Sigmoid colon (tissue), 7 donors: ENCODE measurements around the gene FSTL4. TPM values are rescaled to one million over a fixed set of nuclear protein-coding genes. Genes with fewer than 3 reads are reported as not detected.

Experiments used
- DNase-seq: peaks from one replicate; pipeline ENCODE4 v3.0.0-alpha.2; 2019
- H3K27ac ChIP-seq, 4 donors: fragments of 200-600 bp; sonication (generic); one replicate each; pipeline ENCODE4 v1.5.1; 2016 to 2019; ENCODE audit warnings: mild to moderate bottlenecking in 1 of 4
- H3K27me3 ChIP-seq, 3 donors: fragments of 200-600 bp; sonication (generic); one replicate each; pipeline ENCODE4 v1.5.1; 2019; ENCODE audit warnings: mild to moderate bottlenecking in 1 of 3
- H3K36me3 ChIP-seq, 4 donors: fragments of 200-600 bp; sonication (generic); one replicate each; pipeline ENCODE4 v1.5.1; 2016 to 2019
- H3K4me1 ChIP-seq, 4 donors: fragments of 200-600 bp; sonication (generic); one replicate each; pipeline ENCODE4 v1.5.1; 2017 to 2019
- H3K4me3 ChIP-seq, 4 donors: fragments of 200-600 bp; sonication (generic); one replicate each; pipeline ENCODE4 v1.5.1; 2017 to 2019; ENCODE audit warnings: mild to moderate bottlenecking in 2 of 4, moderate library complexity in 1 of 4
- H3K9me3 ChIP-seq, 4 donors: fragments of 200-600 bp in 3 of 4; sonication (generic) in 3 of 4; one replicate each; pipeline versions ENCODE4 v1.5.1 to v1.6.1; 2013 to 2019
- EP300 ChIP-seq, 4 donors: sonication (generic); formaldehyde crosslinking; IDR thresholded peaks; one replicate each; pipeline ENCODE4 v1.6.1; 2017; ENCODE audit warnings: antibody characterized with exemption in 4 of 4
- POLR2A ChIP-seq, 2 donors: fragments of 450-650 bp; IDR thresholded peaks; one replicate each; pipeline ENCODE4 v1.6.1; 2016; ENCODE audit warnings: antibody characterized with exemption in 2 of 2, mild to moderate bottlenecking in 2 of 2, moderate library complexity in 2 of 2
- POLR2AphosphoS5 ChIP-seq, 4 donors: sonication (generic); formaldehyde crosslinking; IDR thresholded peaks; one replicate each; pipeline ENCODE4 v1.6.1; 2017; ENCODE audit warnings: antibody characterized with exemption in 4 of 4
- WGBS, 2 donors: extraction: QIAGEN DNeasy Blood & Tissue Kit; methylation state at CpG; one replicate each; pipeline ENCODE4 v1.1.7; 2013; 5-methylcytosine and 5-hydroxymethylcytosine counted together
- intact Hi-C: fragments of 100-400 bp; cut with DNase I; formaldehyde crosslinking; loops from one replicate; pipeline ENCODE4 v1.15.1; 2023
- polyA plus RNA-seq, 3 donors: library from polyadenylated mRNA; stranded (reverse); fragments of 200-250 nt; gene quantifications; one replicate each; pipeline ENCODE4 v1.2.3, GENCODE V29; 2013
- total RNA-seq, 4 donors: library from RNA; depleted of rRNA; stranded (reverse); fragments of >200 nt; gene quantifications; one replicate each; pipeline ENCODE4 v1.1.0, GENCODE V29; 2016
- TF ChIP-seq, protein P1 (sequence below), 4 experiments: fragments of 450-650 bp in 3 of 4; fragments of 200-600 bp in 1 of 4; IDR thresholded peaks; one replicate each; pipeline ENCODE4 v1.5.1; 2016 to 2019; ENCODE audit warnings: antibody characterized with exemption in 4 of 4, mild to moderate bottlenecking in 3 of 4, moderate library complexity in 2 of 4
- donor health status: healthy with polysubstance abuse.
- donor health status: Bipolar disorder and iron deficiency.
- donor health status: healthy.

FSTL4 gene
- total and polyA plus RNA-seq, 7 donors = 0.23 to 0.45 (median 0.28) TPM; not detected in 4

DNA sequence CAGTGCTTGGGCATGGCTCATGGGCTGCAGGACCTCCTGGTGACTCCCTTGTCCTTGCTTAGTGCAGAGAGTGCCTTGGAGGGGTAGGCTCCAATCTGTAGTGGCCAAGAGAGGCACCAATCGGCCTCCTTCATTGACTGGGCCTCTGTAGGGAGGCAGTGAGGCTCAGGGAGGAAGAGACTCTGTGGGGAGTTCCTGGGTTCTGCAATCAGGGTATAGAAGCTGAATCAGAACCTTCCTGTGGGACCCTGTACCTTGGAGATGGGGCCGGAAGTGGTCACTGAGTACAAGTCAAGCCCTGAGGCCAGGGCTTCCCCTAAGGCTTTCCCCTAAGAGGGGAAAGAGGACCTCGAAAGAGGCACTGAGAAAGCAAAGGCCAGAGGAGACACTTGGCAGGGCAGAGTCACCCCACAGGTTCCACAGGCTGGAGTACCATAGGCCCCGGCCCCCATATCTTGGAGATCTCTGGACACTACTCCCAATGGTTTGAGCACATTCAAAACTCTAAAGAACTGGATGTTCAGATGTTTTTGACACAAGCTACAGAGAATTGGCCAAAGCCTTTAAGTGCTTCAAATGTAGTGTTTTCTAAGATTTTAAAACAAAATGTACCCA, 370.0 kb downstream of the FSTL4 start:
- H3K27ac ChIP-seq = no peak overlapping the region
- no peaks in the 10 kb centered on the region for H3K4me1 ChIP-seq
- WGBS, 2 donors = 88 to 92% methylated on average over 4 of the region's 4 CpGs
- no peaks in the 10 kb centered on the region for H3K27me3 ChIP-seq
- no peak overlapping the region for H3K4me3 ChIP-seq
- no peaks in the 10 kb centered on the region for H3K9me3 ChIP-seq
- intact Hi-C loops = no loop called here
- DNase-seq = no peak
- no peaks in the 10 kb centered on the region for H3K36me3 ChIP-seq
- TF ChIP-seq, protein P1, sequence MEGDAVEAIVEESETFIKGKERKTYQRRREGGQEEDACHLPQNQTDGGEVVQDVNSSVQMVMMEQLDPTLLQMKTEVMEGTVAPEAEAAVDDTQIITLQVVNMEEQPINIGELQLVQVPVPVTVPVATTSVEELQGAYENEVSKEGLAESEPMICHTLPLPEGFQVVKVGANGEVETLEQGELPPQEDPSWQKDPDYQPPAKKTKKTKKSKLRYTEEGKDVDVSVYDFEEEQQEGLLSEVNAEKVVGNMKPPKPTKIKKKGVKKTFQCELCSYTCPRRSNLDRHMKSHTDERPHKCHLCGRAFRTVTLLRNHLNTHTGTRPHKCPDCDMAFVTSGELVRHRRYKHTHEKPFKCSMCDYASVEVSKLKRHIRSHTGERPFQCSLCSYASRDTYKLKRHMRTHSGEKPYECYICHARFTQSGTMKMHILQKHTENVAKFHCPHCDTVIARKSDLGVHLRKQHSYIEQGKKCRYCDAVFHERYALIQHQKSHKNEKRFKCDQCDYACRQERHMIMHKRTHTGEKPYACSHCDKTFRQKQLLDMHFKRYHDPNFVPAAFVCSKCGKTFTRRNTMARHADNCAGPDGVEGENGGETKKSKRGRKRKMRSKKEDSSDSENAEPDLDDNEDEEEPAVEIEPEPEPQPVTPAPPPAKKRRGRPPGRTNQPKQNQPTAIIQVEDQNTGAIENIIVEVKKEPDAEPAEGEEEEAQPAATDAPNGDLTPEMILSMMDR (IDR thresholded peaks at IDR 0.05) = no peak
- no peak for TF ChIP-seq POLR2A (IDR thresholded peaks at IDR 0.05)

DNA sequence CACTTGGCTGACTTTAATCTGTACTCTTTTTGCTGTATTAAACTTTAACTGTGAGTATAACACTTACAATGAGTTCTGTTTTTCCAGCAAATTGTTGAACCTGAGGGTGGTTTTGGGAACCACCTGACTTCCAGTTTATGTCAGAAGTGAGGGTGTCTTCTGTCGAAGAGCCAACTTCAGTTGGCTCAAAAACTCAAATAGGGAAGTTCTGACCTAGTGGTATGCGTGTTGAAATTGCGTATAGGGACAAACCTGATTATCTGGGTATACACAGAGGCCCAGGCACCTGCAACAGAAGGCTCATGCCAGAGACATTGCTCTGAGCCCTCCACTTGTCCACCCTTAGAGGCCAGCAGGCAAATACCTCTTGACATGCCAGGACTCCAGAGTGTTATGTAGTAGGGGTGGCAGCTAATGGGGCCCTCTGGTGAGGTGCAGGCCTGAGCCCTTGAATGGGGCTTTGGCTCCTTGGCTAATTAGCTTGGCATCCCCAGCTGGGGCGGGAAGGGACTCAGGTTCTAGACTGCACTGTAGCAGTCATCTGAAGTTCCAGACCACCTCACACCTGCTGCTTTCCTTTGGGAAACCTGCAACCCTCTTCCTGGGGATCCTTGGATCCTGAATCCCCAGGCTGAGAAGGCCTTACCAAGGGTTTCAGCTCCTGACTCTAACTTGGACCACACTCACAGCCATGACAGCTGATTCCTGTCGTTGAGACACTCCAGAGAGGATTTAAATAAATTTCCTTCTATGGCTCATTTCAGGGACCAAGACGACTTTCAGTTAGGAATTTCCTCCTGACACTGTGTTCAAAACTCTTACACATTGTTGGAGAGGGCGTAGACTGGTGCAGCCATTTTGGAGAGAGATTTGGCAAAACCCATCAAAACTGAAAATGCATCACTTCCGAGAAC, 370.9 kb downstream of the FSTL4 start:
- TF ChIP-seq, protein P1 (IDR thresholded peaks at IDR 0.05) = no peak
- TF ChIP-seq POLR2AphosphoS5 (IDR thresholded peaks at IDR 0.05) (no peak), POLR2A (IDR thresholded peaks at IDR 0.05) (no peak), EP300 (IDR thresholded peaks at IDR 0.05) (no peak)
- no peak overlapping the region for H3K27ac ChIP-seq
- H3K4me3 ChIP-seq = no peak overlapping the region
- intact Hi-C loops = no loop called here
- no peaks in the 10 kb centered on the region for H3K4me1 ChIP-seq
- no peaks in the 10 kb centered on the region for H3K27me3 ChIP-seq
- H3K36me3 ChIP-seq = no peaks in the 10 kb centered on the region
- no peaks in the 10 kb centered on the region for H3K9me3 ChIP-seq
- WGBS, 2 donors = 78 to 83% methylated on average over 8 of the region's 8 CpGs
- DNase-seq = no peak

DNA sequence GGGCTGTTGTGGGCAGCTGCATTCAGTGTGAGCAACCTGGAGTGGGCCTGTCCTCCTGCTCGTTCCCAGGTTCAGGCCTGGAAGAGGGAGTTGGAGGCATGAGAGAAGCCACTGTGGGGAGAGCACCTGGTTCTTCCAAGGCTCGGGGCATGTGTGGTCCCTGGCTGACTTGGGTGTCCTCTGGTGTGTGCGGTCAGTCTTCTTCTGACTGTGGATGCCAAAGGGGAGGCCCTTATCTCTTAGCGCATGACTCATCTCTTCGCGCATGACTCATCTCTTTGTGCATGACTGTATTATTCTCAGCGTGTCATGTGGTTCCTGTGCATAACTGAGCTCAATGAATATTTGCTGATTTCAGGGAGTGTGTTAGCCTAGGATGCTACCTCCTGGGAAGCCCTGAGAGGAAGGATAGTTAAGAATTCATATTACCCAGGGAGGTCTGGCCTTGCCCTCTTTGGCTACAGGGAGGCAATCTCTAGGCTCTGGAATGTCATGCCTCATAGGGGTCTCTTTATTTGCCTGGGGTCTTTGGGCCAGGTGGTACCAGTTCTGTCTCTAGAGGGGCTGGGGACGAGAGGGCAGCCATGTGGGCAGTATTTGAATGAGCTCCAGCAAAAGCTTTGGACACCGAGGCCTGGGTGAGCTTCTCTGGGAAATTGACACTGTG, 371.8 kb downstream of the FSTL4 start:
- TF ChIP-seq EP300 (IDR thresholded peaks at IDR 0.05) = no peak
- TF ChIP-seq, protein P1 (IDR thresholded peaks at IDR 0.05) = no peak
- peak in 1 of 4 donors; percentile 61 for TF ChIP-seq POLR2AphosphoS5 (IDR thresholded peaks at IDR 0.05)
- Histone ChIP-seq H3K4me3 (no peak overlapping the region), H3K27ac (no peak overlapping the region), H3K27me3 (no peaks in the 10 kb centered on the region), H3K4me1 (no peaks in the 10 kb centered on the region), H3K9me3 (no peaks in the 10 kb centered on the region), H3K36me3 (no peaks in the 10 kb centered on the region)
- intact Hi-C loops = no loop called here
- no peak for DNase-seq
- 81 to 83% methylated on average over 9 of the region's 9 CpGs for WGBS, 2 donors

- intact Hi-C loops = no loop called here
- DNase-seq = peak; percentile 58
- no peaks in the 10 kb centered on the region for H3K36me3 ChIP-seq
- H3K4me1 ChIP-seq = no peaks in the 10 kb centered on the region
- no peaks in the 10 kb centered on the region for H3K27me3 ChIP-seq
- no peaks in the 10 kb centered on the region for H3K9me3 ChIP-seq
- TF ChIP-seq EP300 (IDR thresholded peaks at IDR 0.05) (no peak), POLR2A (IDR thresholded peaks at IDR 0.05) (no peak), POLR2AphosphoS5 (IDR thresholded peaks at IDR 0.05) (no peak)
- TF ChIP-seq, protein P1 (IDR thresholded peaks at IDR 0.05) = no peak
- 91 to 95% methylated on average over 35 of the region's 35 CpGs for WGBS, 2 donors
- no peak overlapping the region for H3K27ac ChIP-seq
- H3K4me3 ChIP-seq = no peak overlapping the region
Measured at GRCh38 chr5:133238426-133239205, 373.7 kb downstream of the FSTL4 start.
